GM23338 (cell line): ENCODE results near the gene DST. TPM values are rescaled to one million over a fixed set of nuclear protein-coding genes. Genes with fewer than 3 reads are reported as not detected.

ENCODE experiments used
- ATAC-seq: fragments of 200-7000 bp; cut with Tn5 transposase; 3 replicates; pipeline ENCODE4 v1.9.1; 2020
- DNase-seq: peaks from one replicate; pipeline ENCODE4 v3.0.0-alpha.2; 2015; ENCODE audit warnings: low spot score
- H2AFZ ChIP-seq: fragments of 200-600 bp; sonication (generic); 2 replicates; pipeline ENCODE4 v1.8.0; 2016; ENCODE audit warnings: antibody characterized with exemption, mild to moderate bottlenecking, moderate library complexity
- H3F3A ChIP-seq: fragments of 200-600 bp; sonication (generic); replicated peaks from 2 replicates; pipeline ENCODE4 v1.8.0; 2017; ENCODE audit warnings: antibody characterized with exemption, mixed run types, low read depth
- H3K27ac ChIP-seq: fragments of 200-600 bp; sonication (generic); 2 replicates; pipeline ENCODE4 v1.6.1; 2016; ENCODE audit warnings: low read depth
- H3K27me3 ChIP-seq: fragments of 200-600 bp; sonication (generic); 2 replicates; pipeline ENCODE4 v1.8.0; 2016; ENCODE audit warnings: mild to moderate bottlenecking, mixed run types, moderate library complexity; ENCODE audit not compliant: insufficient read depth
- H3K36me3 ChIP-seq: fragments of 200-600 bp; sonication (generic); 2 replicates; pipeline ENCODE4 v1.8.0; 2016; ENCODE audit warnings: mild to moderate bottlenecking; ENCODE audit not compliant: insufficient read depth
- H3K4me1 ChIP-seq: fragments of 200-600 bp; sonication (generic); 2 replicates; pipeline ENCODE4 v1.8.0; 2016; ENCODE audit warnings: mild to moderate bottlenecking, moderate library complexity; ENCODE audit not compliant: insufficient read depth
- H3K4me2 ChIP-seq: fragments of 200-600 bp; sonication (generic); 2 replicates; pipeline ENCODE4 v1.7.1; 2017; ENCODE audit warnings: mixed run types
- H3K4me3 ChIP-seq: fragments of 200-600 bp; sonication (generic); 2 replicates; pipeline ENCODE4 v1.6.1; 2016; ENCODE audit warnings: mixed run types
- H3K79me2 ChIP-seq: fragments of 200-600 bp; sonication (generic); replicated peaks from 2 replicates; pipeline ENCODE4 v1.8.0; 2017; ENCODE audit warnings: mild to moderate bottlenecking; ENCODE audit not compliant: insufficient read depth
- H3K9me2 ChIP-seq: fragments of 200-600 bp; sonication (generic); 2 replicates; pipeline ENCODE4 v1.8.0; 2017; ENCODE audit not compliant: insufficient read depth
- H4K20me1 ChIP-seq: fragments of 200-600 bp; sonication (generic); replicated peaks from 2 replicates; pipeline ENCODE4 v1.8.0; 2017; ENCODE audit warnings: mild to moderate bottlenecking; ENCODE audit not compliant: insufficient read depth
- H3K27ac Mint-ChIP-seq: 2 replicates; pipeline ENCODE4 v1.8.0; 2020; ENCODE audit warnings: inconsistent platforms, mild to moderate bottlenecking, moderate library complexity, mixed read lengths
- H3K27me3 Mint-ChIP-seq: 3 replicates; pipeline ENCODE4 v1.8.0; 2022; ENCODE audit warnings: low read depth, mild to moderate bottlenecking, moderate library complexity, mixed read lengths, inconsistent platforms; ENCODE audit not compliant: insufficient read depth, poor library complexity
- H3K36me3 Mint-ChIP-seq: 3 replicates; pipeline ENCODE4 v1.8.0; 2021; ENCODE audit warnings: low read depth, mild to moderate bottlenecking, inconsistent platforms, moderate library complexity, mixed read lengths
- H3K4me1 Mint-ChIP-seq: 3 replicates; pipeline ENCODE4 v1.8.0; 2020; ENCODE audit warnings: mild to moderate bottlenecking, inconsistent platforms, mixed read lengths
- H3K4me3 Mint-ChIP-seq: 3 replicates; pipeline ENCODE4 v1.8.0; 2021; ENCODE audit warnings: moderate library complexity, mild to moderate bottlenecking, inconsistent platforms, mixed read lengths
- H3K9me3 Mint-ChIP-seq: 3 replicates; pipeline ENCODE4 v1.8.0; 2020; ENCODE audit warnings: moderate library complexity, mild to moderate bottlenecking, inconsistent platforms, mixed read lengths
- CREB1 ChIP-seq: fragments of 250-450 bp; sonication (Bioruptor Pico); IDR thresholded peaks from 2 replicates; pipeline ENCODE4 v1.5.0; 2020; ENCODE audit warnings: low read depth, mild to moderate bottlenecking, moderate library complexity
- CTCF ChIP-seq, 2 experiments: fragments of 200-600 bp in 1 of 2; sonication (generic) in 1 of 2; conservative IDR thresholded peaks; 2 replicates each; pipeline versions ENCODE4 v1.5.1 to v1.6.1; 2016 to 2017; ENCODE audit warnings: antibody characterized with exemption in 2 of 2, low read depth in 2 of 2, mild to moderate bottlenecking in 2 of 2, moderate library complexity in 1 of 2
- EZH2 ChIP-seq: fragments of 200-600 bp; sonication (generic); IDR thresholded peaks from one replicate; pipeline ENCODE4 v1.8.0; 2017; ENCODE audit warnings: antibody characterized with exemption, mild to moderate bottlenecking, low read depth; ENCODE audit not compliant: unreplicated experiment
- EZH2phosphoT487 ChIP-seq: fragments of 200-600 bp; sonication (generic); IDR thresholded peaks from one replicate; pipeline ENCODE4 v1.8.1; 2018; ENCODE audit warnings: antibody characterized with exemption; ENCODE audit not compliant: unreplicated experiment
- JUNB ChIP-seq: IDR thresholded peaks from one replicate; pipeline ENCODE4 v1.6.1; 2016; ENCODE audit warnings: antibody characterized with exemption; ENCODE audit not compliant: unreplicated experiment
- POLR2AphosphoS5 ChIP-seq: IDR thresholded peaks from 2 replicates; pipeline ENCODE4 v1.6.1; 2016; ENCODE audit warnings: antibody characterized with exemption, low read depth
- STAT1 ChIP-seq: IDR thresholded peaks from one replicate; pipeline ENCODE4 v1.6.1; 2016; ENCODE audit warnings: antibody characterized with exemption; ENCODE audit not compliant: unreplicated experiment
- ZNF114 ChIP-seq: fragments of 250-450 bp; sonication (Bioruptor Pico); IDR thresholded peaks from 2 replicates; pipeline ENCODE4 v1.5.0; 2020; ENCODE audit warnings: mild to moderate bottlenecking, moderate library complexity
- polyA plus RNA-seq: library from polyadenylated mRNA; unstranded; fragments of >200 nt; fragmentation: Nextera tagmentation; extraction: Ambion mirVana; gene quantifications from 2 replicates; pipeline ENCODE4 v1.2.1, GENCODE V29; 2016
- total RNA-seq: library from RNA; depleted of rRNA; stranded (reverse); fragments of >200 nt; shearing (Covaris generic); gene quantifications from 2 replicates; pipeline ENCODE4 v1.2.3, GENCODE V29; 2014
- TF ChIP-seq, protein P1 (sequence below): IDR thresholded peaks from one replicate; pipeline ENCODE4 v1.6.1; 2018; ENCODE audit warnings: antibody characterized with exemption; ENCODE audit not compliant: unreplicated experiment

DST gene
- total and polyA plus RNA-seq, 2 experiments from 2014 or later: 88.7 to 188 TPM

GRCh38 chr6:56640374-56640773 is 2.3 kb downstream of the DST start (continued):
- TF ChIP-seq, protein P1, sequence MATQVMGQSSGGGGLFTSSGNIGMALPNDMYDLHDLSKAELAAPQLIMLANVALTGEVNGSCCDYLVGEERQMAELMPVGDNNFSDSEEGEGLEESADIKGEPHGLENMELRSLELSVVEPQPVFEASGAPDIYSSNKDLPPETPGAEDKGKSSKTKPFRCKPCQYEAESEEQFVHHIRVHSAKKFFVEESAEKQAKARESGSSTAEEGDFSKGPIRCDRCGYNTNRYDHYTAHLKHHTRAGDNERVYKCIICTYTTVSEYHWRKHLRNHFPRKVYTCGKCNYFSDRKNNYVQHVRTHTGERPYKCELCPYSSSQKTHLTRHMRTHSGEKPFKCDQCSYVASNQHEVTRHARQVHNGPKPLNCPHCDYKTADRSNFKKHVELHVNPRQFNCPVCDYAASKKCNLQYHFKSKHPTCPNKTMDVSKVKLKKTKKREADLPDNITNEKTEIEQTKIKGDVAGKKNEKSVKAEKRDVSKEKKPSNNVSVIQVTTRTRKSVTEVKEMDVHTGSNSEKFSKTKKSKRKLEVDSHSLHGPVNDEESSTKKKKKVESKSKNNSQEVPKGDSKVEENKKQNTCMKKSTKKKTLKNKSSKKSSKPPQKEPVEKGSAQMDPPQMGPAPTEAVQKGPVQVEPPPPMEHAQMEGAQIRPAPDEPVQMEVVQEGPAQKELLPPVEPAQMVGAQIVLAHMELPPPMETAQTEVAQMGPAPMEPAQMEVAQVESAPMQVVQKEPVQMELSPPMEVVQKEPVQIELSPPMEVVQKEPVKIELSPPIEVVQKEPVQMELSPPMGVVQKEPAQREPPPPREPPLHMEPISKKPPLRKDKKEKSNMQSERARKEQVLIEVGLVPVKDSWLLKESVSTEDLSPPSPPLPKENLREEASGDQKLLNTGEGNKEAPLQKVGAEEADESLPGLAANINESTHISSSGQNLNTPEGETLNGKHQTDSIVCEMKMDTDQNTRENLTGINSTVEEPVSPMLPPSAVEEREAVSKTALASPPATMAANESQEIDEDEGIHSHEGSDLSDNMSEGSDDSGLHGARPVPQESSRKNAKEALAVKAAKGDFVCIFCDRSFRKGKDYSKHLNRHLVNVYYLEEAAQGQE: no peak
- no peak for TF ChIP-seq POLR2AphosphoS5
- TF ChIP-seq CTCF (conservative IDR thresholded peaks at IDR 0.05; ENCODE audit: low read depth in 2 of 2): no peak
- no peak for TF ChIP-seq STAT1
- TF ChIP-seq EZH2phosphoT487: no peak
- no peak for TF ChIP-seq CREB1 (CRISPR knock-in tag)
- no peak for TF ChIP-seq EZH2

DNA sequence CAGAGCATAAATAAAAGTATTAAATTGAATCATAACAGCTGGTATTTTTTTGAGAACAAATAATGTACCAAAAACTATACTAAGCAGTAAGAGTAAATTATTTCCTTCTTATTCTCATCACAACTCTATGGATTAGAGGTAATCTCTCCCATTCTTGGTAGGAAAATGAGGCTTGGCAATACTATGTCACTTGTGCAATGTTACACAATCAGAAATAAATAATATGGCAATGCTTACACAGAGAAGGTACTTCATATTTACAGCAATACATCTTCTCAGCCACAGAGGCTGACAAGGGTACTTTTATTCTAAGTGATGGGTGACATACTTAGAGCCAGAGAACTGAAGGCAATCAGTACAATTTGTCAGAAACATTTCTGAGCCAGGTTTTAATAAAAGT is 3.9 kb downstream of the DST start:
- Mint-ChIP-seq H3K27me3 (peaks cover 2% of the 10 kb centered on the region), H3K9me3 (no peaks in the 10 kb centered on the region), H3K4me1 (no peaks in the 10 kb centered on the region), H3K27ac (no peak overlapping the region), H3K36me3 (peaks cover 39% of the 10 kb centered on the region), H3K4me3 (no peak overlapping the region)
- ATAC-seq (no peak), DNase-seq (no peak)
- Histone ChIP-seq H3K27me3 (no peaks in the 10 kb centered on the region), H3K4me1 (no peaks in the 10 kb centered on the region), H3K9me2 (no peaks in the 10 kb centered on the region), H2AFZ (no peak overlapping the region), H3F3A (no peaks in the 10 kb centered on the region), H3K4me3 (no peak overlapping the region), H4K20me1 (no peaks in the 10 kb centered on the region), H3K36me3 (peaks cover 32% of the 10 kb centered on the region), H3K79me2 (no peaks in the 10 kb centered on the region; the same call in 1 of the 2 replicates), H3K27ac (no peak overlapping the region), H3K4me2 (no peak overlapping the region)
- TF ChIP-seq, protein P1: no peak
- TF ChIP-seq POLR2AphosphoS5 (no peak), ZNF114 (CRISPR knock-in tag) (no peak), JUNB (no peak)
